Uterus (tissue), 4 donors: Measurements from ENCODE around the gene CD151. TPM values are rescaled to one million over a fixed set of nuclear protein-coding genes. Genes with fewer than 3 reads are reported as not detected.

Experiments used
- DNase-seq, 2 donors: peaks; one replicate each; pipeline ENCODE4 v3.0.0-alpha.2; 2019 to 2020
- H3K27ac ChIP-seq, 2 donors: fragments of 200-600 bp; sonication (generic); 1 replicate in 1 of 2; 2 replicates in 1 of 2; pipeline ENCODE4 v1.5.1; 2016 to 2018
- H3K27me3 ChIP-seq, 2 donors: fragments of 200-600 bp; sonication (generic); one replicate each; pipeline ENCODE4 v1.5.1; 2018 to 2019; ENCODE audit warnings: control low read depth in 1 of 2
- H3K36me3 ChIP-seq, 2 donors: fragments of 200-600 bp; sonication (generic); one replicate each; pipeline ENCODE4 v1.5.1; 2019; ENCODE audit warnings: control low read depth in 1 of 2
- H3K4me1 ChIP-seq, 2 donors: fragments of 200-600 bp; sonication (generic); one replicate each; pipeline ENCODE4 v1.5.1; 2018 to 2019; ENCODE audit warnings: control low read depth in 1 of 2
- H3K4me3 ChIP-seq, 2 donors: fragments of 200-600 bp; sonication (generic); 1 replicate in 1 of 2; 2 replicates in 1 of 2; pipeline ENCODE4 v1.5.1; 2018 to 2019; ENCODE audit warnings: mild to moderate bottlenecking in 1 of 2
- H3K9me3 ChIP-seq, 2 donors: fragments of 200-600 bp; sonication (generic); one replicate each; pipeline ENCODE4 v1.5.1; 2019; ENCODE audit warnings: control low read depth in 1 of 2
- POLR2A ChIP-seq, 2 donors: fragments of 450-650 bp; IDR thresholded peaks; one replicate each; pipeline ENCODE4 v1.6.1; 2016; ENCODE audit warnings: antibody characterized with exemption in 2 of 2, mild to moderate bottlenecking in 1 of 2, moderate library complexity in 1 of 2
- intact Hi-C: fragments of 100-400 bp; cut with DNase I; formaldehyde crosslinking; loops from one replicate; pipeline ENCODE4 v1.15.1; 2023; ENCODE audit warnings: low total_unique reads
- total RNA-seq, 4 donors: library from RNA; depleted of rRNA in 3 of 4; stranded (reverse); fragments of >200 nt in 3 of 4; gene quantifications; one replicate each; pipeline versions ENCODE4 v1.1.0 to v1.2.4, GENCODE V29; 2014 to 2023
- TF ChIP-seq, protein P1 (sequence below), 4 experiments: fragments of 200-600 bp in 2 of 4; fragments of 450-650 bp in 2 of 4; sonication (generic) in 2 of 4; IDR thresholded peaks; one replicate each; pipeline ENCODE4 v1.5.1; 2016 to 2019; ENCODE audit warnings: antibody characterized with exemption in 4 of 4, mild to moderate bottlenecking in 2 of 4, moderate library complexity in 1 of 4
- donor health status: DM: yes; HTN: yes; CAD: no.

CD151 gene
- total RNA-seq, 4 donors from 2014 or later = 76.8 to 382 (median 259) TPM

DNA sequence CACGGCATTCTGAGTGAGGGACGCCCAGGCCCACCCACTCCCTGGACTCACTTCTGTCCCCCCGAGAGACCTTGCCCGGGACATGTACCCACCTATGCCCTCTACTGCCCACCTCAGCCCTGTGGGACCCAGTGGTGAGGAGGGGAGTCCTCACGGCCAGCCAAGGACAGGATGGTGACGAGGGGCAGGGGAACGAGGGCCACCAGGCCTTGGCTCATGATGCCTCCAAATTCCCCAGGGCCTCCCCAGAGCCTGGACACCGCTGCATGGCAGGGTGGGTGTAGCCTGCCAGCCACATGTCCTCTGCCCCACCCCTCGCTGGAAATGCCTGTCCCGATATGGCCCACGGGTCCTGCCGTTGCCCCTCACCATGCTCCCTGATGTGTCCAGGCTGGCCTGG, 36.0 kb downstream of the CD151 start:
- H3K9me3 ChIP-seq = no peaks in the 10 kb centered on the region
- TF ChIP-seq POLR2A (IDR thresholded peaks at IDR 0.05) = no peak
- TF ChIP-seq, protein P1, sequence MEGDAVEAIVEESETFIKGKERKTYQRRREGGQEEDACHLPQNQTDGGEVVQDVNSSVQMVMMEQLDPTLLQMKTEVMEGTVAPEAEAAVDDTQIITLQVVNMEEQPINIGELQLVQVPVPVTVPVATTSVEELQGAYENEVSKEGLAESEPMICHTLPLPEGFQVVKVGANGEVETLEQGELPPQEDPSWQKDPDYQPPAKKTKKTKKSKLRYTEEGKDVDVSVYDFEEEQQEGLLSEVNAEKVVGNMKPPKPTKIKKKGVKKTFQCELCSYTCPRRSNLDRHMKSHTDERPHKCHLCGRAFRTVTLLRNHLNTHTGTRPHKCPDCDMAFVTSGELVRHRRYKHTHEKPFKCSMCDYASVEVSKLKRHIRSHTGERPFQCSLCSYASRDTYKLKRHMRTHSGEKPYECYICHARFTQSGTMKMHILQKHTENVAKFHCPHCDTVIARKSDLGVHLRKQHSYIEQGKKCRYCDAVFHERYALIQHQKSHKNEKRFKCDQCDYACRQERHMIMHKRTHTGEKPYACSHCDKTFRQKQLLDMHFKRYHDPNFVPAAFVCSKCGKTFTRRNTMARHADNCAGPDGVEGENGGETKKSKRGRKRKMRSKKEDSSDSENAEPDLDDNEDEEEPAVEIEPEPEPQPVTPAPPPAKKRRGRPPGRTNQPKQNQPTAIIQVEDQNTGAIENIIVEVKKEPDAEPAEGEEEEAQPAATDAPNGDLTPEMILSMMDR (IDR thresholded peaks at IDR 0.05) = no peak
- intact Hi-C loops = no loop called here
- no peak overlapping the region for H3K4me3 ChIP-seq
- no peaks in the 10 kb centered on the region for H3K4me1 ChIP-seq
- H3K27me3 ChIP-seq = no peaks in the 10 kb centered on the region
- no peak for DNase-seq
- H3K27ac ChIP-seq = no peak overlapping the region
- no peaks in the 10 kb centered on the region for H3K36me3 ChIP-seq

DNA sequence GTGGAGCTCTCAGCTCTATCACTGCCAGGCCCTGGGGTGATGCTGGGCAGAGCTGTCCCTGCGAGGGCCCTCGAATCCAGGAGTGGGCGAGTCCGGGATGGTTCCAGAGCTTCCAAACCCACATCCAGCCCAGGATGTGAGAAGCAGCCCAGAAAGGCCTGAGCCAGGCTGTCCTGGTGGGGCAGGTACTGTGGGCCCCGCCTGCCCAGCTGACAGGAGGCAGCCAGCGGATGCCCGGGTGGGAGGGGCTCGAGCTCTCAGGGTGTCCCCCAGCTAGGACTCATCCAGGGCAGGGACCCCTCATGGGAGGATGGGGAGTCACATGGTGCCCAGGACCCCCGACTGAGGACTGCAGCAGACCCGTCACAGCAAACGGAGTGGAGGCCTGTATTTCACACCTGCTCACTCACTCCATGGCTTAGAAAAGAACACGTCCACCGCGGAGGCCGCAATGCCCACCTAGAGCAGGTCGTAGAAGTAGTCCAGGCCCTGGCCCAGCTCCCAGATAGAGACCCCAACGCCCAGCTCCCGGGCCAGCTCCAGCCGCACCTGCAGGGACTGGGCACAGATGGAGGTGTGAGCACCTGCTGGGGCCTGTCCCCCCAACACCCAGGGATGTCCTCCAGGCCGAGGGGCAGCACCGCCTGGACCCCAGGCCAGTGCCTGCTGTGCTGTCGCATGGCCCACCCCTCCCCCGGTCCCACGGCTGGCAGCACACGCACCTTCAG, 36.8 kb downstream of the CD151 start:
- Histone ChIP-seq H3K27ac (no peak overlapping the region), H3K9me3 (no peaks in the 10 kb centered on the region), H3K27me3 (no peaks in the 10 kb centered on the region), H3K4me3 (no peak overlapping the region), H3K36me3 (no peaks in the 10 kb centered on the region), H3K4me1 (no peaks in the 10 kb centered on the region)
- DNase-seq = no peak
- TF ChIP-seq POLR2A (IDR thresholded peaks at IDR 0.05) = no peak
- TF ChIP-seq, protein P1 (IDR thresholded peaks at IDR 0.05) = no peak
- intact Hi-C loops = no loop called here

DNA sequence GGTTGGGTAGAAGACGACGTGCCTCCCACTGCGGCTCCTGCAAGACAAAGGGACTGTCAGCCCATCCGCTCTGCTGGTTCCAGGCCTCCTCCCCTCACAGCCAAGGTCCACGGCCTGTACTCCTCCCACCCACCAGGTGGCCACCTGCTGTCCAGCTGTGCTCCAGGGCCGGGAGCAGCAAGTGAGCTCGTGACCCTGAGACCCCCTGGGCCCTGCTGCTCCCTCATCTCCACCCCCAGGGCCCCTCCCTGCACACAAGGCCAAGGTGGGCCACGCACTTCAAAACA, 37.3 kb downstream of the CD151 start:
- Histone ChIP-seq H3K9me3 (no peaks in the 10 kb centered on the region), H3K36me3 (no peaks in the 10 kb centered on the region), H3K4me3 (no peak overlapping the region), H3K4me1 (no peaks in the 10 kb centered on the region), H3K27ac (no peak overlapping the region), H3K27me3 (no peaks in the 10 kb centered on the region)
- intact Hi-C loops = no loop called here
- TF ChIP-seq POLR2A (IDR thresholded peaks at IDR 0.05) = no peak
- TF ChIP-seq, protein P1 (IDR thresholded peaks at IDR 0.05) = no peak
- DNase-seq = no peak

DNA sequence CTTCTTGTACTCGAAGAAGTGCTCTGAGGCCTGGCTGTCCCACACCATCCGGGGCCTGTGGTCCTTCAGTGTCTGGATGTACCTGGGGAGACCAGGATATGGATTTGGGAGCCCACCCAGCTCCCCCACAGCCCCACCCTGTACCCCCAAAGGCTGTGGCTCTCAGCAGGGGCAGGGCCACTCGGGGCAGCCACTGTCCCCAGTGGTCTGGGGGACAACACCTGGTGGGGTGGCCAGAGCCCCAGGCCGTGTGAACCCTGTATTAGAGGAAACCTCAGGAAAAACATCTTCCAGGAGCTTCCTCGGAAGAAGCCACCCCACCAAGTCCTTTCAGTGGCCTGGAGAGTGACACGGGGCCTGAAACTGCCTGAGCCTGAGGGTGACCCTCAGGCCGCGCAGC, 37.7 kb downstream of the CD151 start:
- no peak for DNase-seq
- no peak overlapping the region for H3K27ac ChIP-seq
- intact Hi-C loops = no loop called here
- TF ChIP-seq, protein P1 (IDR thresholded peaks at IDR 0.05) = no peak
- H3K27me3 ChIP-seq = no peaks in the 10 kb centered on the region
- H3K36me3 ChIP-seq = no peaks in the 10 kb centered on the region
- H3K9me3 ChIP-seq = no peaks in the 10 kb centered on the region
- H3K4me3 ChIP-seq = no peak overlapping the region
- H3K4me1 ChIP-seq = no peaks in the 10 kb centered on the region

DNA sequence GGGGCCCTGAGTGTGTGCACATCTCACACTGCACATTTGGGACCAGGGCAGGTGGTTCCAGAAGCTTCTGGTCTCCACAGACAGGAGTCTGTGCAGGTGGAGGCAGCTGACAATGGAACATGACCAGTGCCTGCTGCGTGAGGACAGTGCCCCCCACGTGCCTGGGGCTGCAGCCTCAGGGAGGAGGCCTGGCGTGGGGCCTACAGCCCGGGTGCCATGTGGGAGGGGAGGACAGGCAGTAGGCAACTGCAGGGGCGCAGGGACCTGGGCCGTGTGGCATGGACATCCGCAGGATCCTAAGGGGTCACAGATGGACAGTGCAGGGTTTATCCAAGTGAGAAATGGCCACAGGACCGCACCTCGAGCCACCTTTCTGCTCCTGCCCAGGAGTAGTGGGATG, 38.7 kb downstream of the CD151 start:
- no peaks in the 10 kb centered on the region for H3K27me3 ChIP-seq
- intact Hi-C loops = no loop called here
- H3K4me1 ChIP-seq = no peaks in the 10 kb centered on the region
- no peak overlapping the region for H3K27ac ChIP-seq
- no peak overlapping the region for H3K4me3 ChIP-seq
- H3K36me3 ChIP-seq = no peaks in the 10 kb centered on the region
- DNase-seq = no peak
- TF ChIP-seq, protein P1 (IDR thresholded peaks at IDR 0.05) = no peak
- no peak for TF ChIP-seq POLR2A (IDR thresholded peaks at IDR 0.05)
- H3K9me3 ChIP-seq = no peaks in the 10 kb centered on the region
